ENCODE results near the gene KRTAP22-2.

The KRTAP22-2 gene

GRCh38 chr21:30563072-30563471, 27.1 kb downstream of the KRTAP22-2 start:
- no peak for DNase-seq (ENCODE audit: low read depth)

- DNase-seq (ENCODE audit: low read depth) = no peak
Measured at GRCh38 chr21:30561957-30562356, 28.2 kb downstream of the KRTAP22-2 start.

GRCh38 chr21:30561264-30561895, 28.8 kb downstream of the KRTAP22-2 start, which contains the start of gene KRTAP19-7:
TSS of gene KRTAP19-7 (minus strand) at chr21:30561314. CDS start at chr21:30561289, 25 bp downstream.
- DNase-seq (ENCODE audit: low read depth) = no peak

- no peak for DNase-seq (ENCODE audit: low read depth)
Measured at GRCh38 chr21:30555095-30555494, 35.1 kb downstream of the KRTAP22-2 start.

GRCh38 chr21:30552782-30553181, 37.4 kb downstream of the KRTAP22-2 start:
- DNase-seq (ENCODE audit: low read depth) = no peak

GRCh38 chr21:30541764-30542163, 48.4 kb downstream of the KRTAP22-2 start, which contains the start of gene KRTAP19-6:
TSS of gene KRTAP19-6 (minus strand) at chr21:30541864. CDS start at chr21:30541833, 31 bp downstream.
- DNase-seq (ENCODE audit: low read depth) = no peak

Measured in T follicular helper cell (primary cell).